PC-9 (cell line): ENCODE data around the gene CMIP. TPM values are rescaled to one million over a fixed set of nuclear protein-coding genes. Genes with fewer than 3 reads are reported as not detected.

Source experiments
- BruUV-seq: library from RNA; stranded (reverse); fragments of 400-500 nt; replicated peaks from 2 replicates; lab custom pipeline; 2021; lab: Mats Ljungman, UMichigan
- CTCF ChIA-PET: fragments of 300-600 bp; sonication (Branson Sonifier 250); formaldehyde crosslinking; loops from one replicate; lab custom pipeline; 2022; ENCODE audit warnings: antibody characterized with exemption; lab: Charles Lee
- POLR2A ChIA-PET: fragments of 300-600 bp; sonication (Branson Sonifier 250); formaldehyde crosslinking; loops from one replicate; lab custom pipeline; 2022; ENCODE audit warnings: antibody characterized with exemption; ENCODE audit not compliant: unreplicated experiment; lab: Charles Lee
- DNase-seq, 2 experiments: peaks; one replicate each; pipeline versions ENCODE4 v3.0.0 to v3.0.0-alpha.2; 2015 to 2022; ENCODE audit warnings: mixed read lengths in 1 of 2
- H2AFZ ChIP-seq: fragments of 200-600 bp; sonication (generic); 2 replicates; pipeline ENCODE4 v1.8.1; 2017; ENCODE audit warnings: antibody characterized with exemption
- H3F3A ChIP-seq: fragments of 200-600 bp; sonication (generic); 2 replicates; pipeline ENCODE4 v1.8.1; 2017; ENCODE audit warnings: antibody characterized with exemption, mild to moderate bottlenecking, low read depth; ENCODE audit not compliant: insufficient read depth
- H3K27ac ChIP-seq: fragments of 200-600 bp; sonication (generic); 2 replicates; pipeline ENCODE4 v1.6.1; 2016; ENCODE audit warnings: mixed run types
- H3K27me3 ChIP-seq: fragments of 200-600 bp; sonication (generic); 2 replicates; pipeline ENCODE4 v1.6.1; 2016; ENCODE audit warnings: low read depth, mixed run types; ENCODE audit not compliant: insufficient read depth
- H3K36me3 ChIP-seq: fragments of 200-600 bp; sonication (generic); 2 replicates; pipeline ENCODE4 v1.6.1; 2016; ENCODE audit warnings: low read depth, mixed run types
- H3K4me1 ChIP-seq: fragments of 200-600 bp; sonication (generic); replicated peaks from 2 replicates; pipeline ENCODE4 v1.6.1; 2016; ENCODE audit warnings: mixed run types; ENCODE audit not compliant: insufficient read depth
- H3K4me2 ChIP-seq: fragments of 200-600 bp; sonication (generic); 2 replicates; pipeline ENCODE4 v1.6.1; 2017; ENCODE audit warnings: mixed run types
- H3K4me3 ChIP-seq: fragments of 200-600 bp; sonication (generic); 2 replicates; pipeline ENCODE4 v1.6.1; 2016; ENCODE audit warnings: mixed run types
- H3K79me2 ChIP-seq: fragments of 200-600 bp; sonication (generic); 2 replicates; pipeline ENCODE4 v1.6.1; 2017; ENCODE audit warnings: low read depth, mixed run types
- H3K9me2 ChIP-seq: fragments of 200-600 bp; sonication (generic); 2 replicates; pipeline ENCODE4 v1.8.1; 2017; ENCODE audit warnings: mild to moderate bottlenecking; ENCODE audit not compliant: insufficient read depth
- H3K9me3 ChIP-seq: fragments of 200-600 bp; sonication (generic); 2 replicates; pipeline ENCODE4 v1.8.1; 2016; ENCODE audit warnings: low read depth; ENCODE audit not compliant: insufficient read depth
- H4K20me1 ChIP-seq: fragments of 200-600 bp; sonication (generic); 2 replicates; pipeline ENCODE4 v1.8.1; 2017; ENCODE audit not compliant: insufficient read depth
- EZH2 ChIP-seq: fragments of 200-600 bp; sonication (generic); IDR thresholded peaks from 2 replicates; pipeline ENCODE4 v1.8.0; 2017; ENCODE audit warnings: antibody characterized with exemption, low read depth
- intact Hi-C: fragments of 100-400 bp; cut with micrococcal nuclease; formaldehyde crosslinking; loops from one replicate; pipeline ENCODE4 v1.10.0; 2022; ENCODE audit not compliant: unreplicated experiment
- total RNA-seq: library from RNA; stranded (reverse); gene quantifications from 2 replicates; pipeline ENCODE4 v1.2.3, GENCODE V29; 2021
- TF ChIP-seq, protein P1 (sequence below): fragments of 200-600 bp; sonication (generic); conservative IDR thresholded peaks from 2 replicates; pipeline ENCODE4 v1.6.1; 2017; ENCODE audit warnings: mixed run types, antibody characterized with exemption, mild to moderate bottlenecking, moderate library complexity

Gene CMIP
- total RNA-seq, 1 experiment from 2014 or later, result 96.6 TPM

DNA sequence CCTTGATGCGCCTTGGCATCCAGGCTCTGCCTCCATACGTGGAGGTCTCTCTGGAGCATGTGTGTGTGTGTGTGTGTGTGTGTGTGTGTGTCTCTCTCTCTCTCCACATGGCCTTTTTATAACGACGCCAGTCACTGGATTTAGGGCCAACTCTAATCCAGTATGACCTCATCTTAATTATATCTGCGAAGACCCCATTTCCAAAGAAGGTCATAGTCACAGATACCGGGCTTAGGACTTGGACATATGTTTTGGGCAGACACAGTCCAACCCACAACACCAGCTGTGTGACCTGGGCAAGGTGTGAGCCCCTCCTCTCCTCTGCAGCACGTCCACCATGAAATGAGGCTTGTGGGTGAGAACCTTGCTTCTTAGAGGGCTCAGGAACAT is 196.1 kb downstream of the CMIP start:
- no peak for DNase-seq
- Histone ChIP-seq H3K36me3 (no peaks in the 10 kb centered on the region; the same call in 1 of the 2 replicates), H3K4me1 (peaks cover 28% of the 10 kb centered on the region), H3K4me2 (no peak overlapping the region), H3K79me2 (peaks cover 59% of the 10 kb centered on the region), H4K20me1 (peaks cover 36% of the 10 kb centered on the region), H2AFZ (no peak overlapping the region), H3K27me3 (no peaks in the 10 kb centered on the region), H3K27ac (no peak overlapping the region), H3K4me3 (no peak overlapping the region), H3F3A (peaks cover 13% of the 10 kb centered on the region; the same call in 1 of the 2 replicates), H3K9me2 (no peaks in the 10 kb centered on the region), H3K9me3 (no peaks in the 10 kb centered on the region)
- TF ChIP-seq, protein P1, sequence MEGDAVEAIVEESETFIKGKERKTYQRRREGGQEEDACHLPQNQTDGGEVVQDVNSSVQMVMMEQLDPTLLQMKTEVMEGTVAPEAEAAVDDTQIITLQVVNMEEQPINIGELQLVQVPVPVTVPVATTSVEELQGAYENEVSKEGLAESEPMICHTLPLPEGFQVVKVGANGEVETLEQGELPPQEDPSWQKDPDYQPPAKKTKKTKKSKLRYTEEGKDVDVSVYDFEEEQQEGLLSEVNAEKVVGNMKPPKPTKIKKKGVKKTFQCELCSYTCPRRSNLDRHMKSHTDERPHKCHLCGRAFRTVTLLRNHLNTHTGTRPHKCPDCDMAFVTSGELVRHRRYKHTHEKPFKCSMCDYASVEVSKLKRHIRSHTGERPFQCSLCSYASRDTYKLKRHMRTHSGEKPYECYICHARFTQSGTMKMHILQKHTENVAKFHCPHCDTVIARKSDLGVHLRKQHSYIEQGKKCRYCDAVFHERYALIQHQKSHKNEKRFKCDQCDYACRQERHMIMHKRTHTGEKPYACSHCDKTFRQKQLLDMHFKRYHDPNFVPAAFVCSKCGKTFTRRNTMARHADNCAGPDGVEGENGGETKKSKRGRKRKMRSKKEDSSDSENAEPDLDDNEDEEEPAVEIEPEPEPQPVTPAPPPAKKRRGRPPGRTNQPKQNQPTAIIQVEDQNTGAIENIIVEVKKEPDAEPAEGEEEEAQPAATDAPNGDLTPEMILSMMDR, result no peak
- no peak for TF ChIP-seq EZH2
- ChIA-PET POLR2A (no interaction called here), CTCF (no interaction called here)
- BruUV-seq, result no TSS peak
- intact Hi-C loops, result no loop called here

DNA sequence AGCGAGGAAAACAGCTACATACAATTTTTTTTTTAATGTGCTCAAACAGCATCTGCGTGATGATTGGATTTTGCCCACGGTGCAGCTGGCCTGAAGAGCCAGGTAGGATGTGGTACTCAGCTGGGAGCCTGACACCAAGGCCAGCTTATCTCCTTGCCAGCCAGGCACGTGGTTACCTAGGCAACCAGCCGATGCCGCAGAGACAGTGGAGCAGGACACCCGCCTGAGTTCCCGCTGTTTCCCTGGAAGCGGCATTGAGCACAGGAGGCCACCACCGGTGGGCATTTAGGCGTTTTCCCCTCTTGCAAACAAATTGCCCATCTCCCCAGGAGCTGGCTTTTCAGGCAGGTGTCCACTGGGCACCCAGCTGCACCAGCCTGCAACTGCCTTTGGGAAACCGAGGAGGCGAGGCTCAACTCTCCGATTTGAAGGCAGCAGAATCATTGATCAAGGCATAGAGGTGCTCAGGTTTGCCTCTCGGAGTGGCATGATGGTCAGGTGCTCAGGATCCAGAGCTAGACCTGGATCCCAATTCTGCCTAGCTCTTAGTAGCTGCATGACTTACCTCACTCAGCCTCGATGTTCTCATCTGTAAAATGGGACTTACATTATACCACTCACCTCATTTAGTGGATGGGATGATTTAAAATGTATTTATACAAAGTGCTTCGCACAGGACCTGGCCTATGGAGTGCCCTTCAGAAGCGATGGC is 196.9 kb downstream of the CMIP start:
- TF ChIP-seq, protein P1, result no peak
- TF ChIP-seq EZH2, result no peak
- CTCF ChIA-PET, result no interaction called here

DNA sequence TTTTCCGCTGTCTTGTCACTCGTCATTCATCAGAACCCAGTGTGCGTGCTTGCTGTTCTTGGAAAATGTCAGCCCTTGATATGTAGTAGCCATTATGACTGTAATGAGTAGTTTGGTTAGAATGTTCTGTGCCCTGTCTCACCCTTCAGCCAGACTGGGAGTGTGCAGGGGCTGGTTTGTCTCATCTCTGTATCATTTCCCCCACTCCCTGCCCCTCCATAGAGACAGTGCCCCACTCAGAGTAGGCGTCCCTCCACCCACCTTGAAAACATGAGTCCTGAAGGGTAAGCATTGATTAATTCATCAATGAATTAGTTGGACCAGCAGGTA is 197.5 kb downstream of the CMIP start:
- TF ChIP-seq, protein P1, result no peak
- no peak for TF ChIP-seq EZH2
- no TSS peak for BruUV-seq
- H3F3A ChIP-seq, result peaks cover 13% of the 10 kb centered on the region; the same call in 1 of the 2 replicates
- H3K9me3 ChIP-seq, result no peaks in the 10 kb centered on the region
- no peak overlapping the region for H2AFZ ChIP-seq
- ChIA-PET CTCF (no interaction called here), POLR2A (no interaction called here)
- H3K79me2 ChIP-seq, result peaks cover 51% of the 10 kb centered on the region
- no peaks in the 10 kb centered on the region; the same call in 1 of the 2 replicates for H3K36me3 ChIP-seq
- no peak for DNase-seq
- H4K20me1 ChIP-seq, result peaks cover 28% of the 10 kb centered on the region
- H3K27ac ChIP-seq, result no peak overlapping the region
- no peak overlapping the region for H3K4me3 ChIP-seq
- no peak overlapping the region for H3K4me2 ChIP-seq
- no peaks in the 10 kb centered on the region for H3K27me3 ChIP-seq
- intact Hi-C loops, result no loop called here
- peaks cover 19% of the 10 kb centered on the region for H3K4me1 ChIP-seq
- no peaks in the 10 kb centered on the region for H3K9me2 ChIP-seq

More for the DNA sequence above, 196.9 kb downstream of the CMIP start:
- POLR2A ChIA-PET, result no interaction called here
- Histone ChIP-seq H3F3A (peaks cover 13% of the 10 kb centered on the region; the same call in 1 of the 2 replicates), H3K4me1 (peaks cover 23% of the 10 kb centered on the region), H4K20me1 (peaks cover 33% of the 10 kb centered on the region), H3K79me2 (peaks cover 54% of the 10 kb centered on the region), H2AFZ (no peak overlapping the region), H3K36me3 (no peaks in the 10 kb centered on the region; the same call in 1 of the 2 replicates), H3K27me3 (no peaks in the 10 kb centered on the region), H3K9me2 (no peaks in the 10 kb centered on the region), H3K4me2 (no peak overlapping the region), H3K9me3 (no peaks in the 10 kb centered on the region), H3K4me3 (no peak overlapping the region), H3K27ac (no peak overlapping the region)
- BruUV-seq, result no TSS peak
- no peak for DNase-seq
- intact Hi-C loops, result no loop called here
